HepG2 (cell line): ENCODE measurements around the gene TTN. TPM values are rescaled to one million over a fixed set of nuclear protein-coding genes. Genes with fewer than 3 reads are reported as not detected.
A peak's percentile ranks its signal among the peaks of the same experiment; 100 is the strongest.

Experiments used
- ATAC-seq: fragments of 200-7000 bp; cut with Tn5 transposase; 3 replicates; pipeline ENCODE4 v1.9.1; 2020; ENCODE audit warnings: mild to moderate bottlenecking, moderate library complexity
- BruUV-seq: library from RNA; stranded (reverse); fragments of 400-500 nt; replicated peaks from 2 replicates; lab custom pipeline; 2021; lab: Mats Ljungman, UMichigan
- CTCF ChIA-PET: fragments of 300-600 bp; formaldehyde crosslinking; extraction: SDS; loops from one replicate; lab custom pipeline; 2021; ENCODE audit warnings: low total read pairs, inconsistent platforms, low intra/inter-chr PET ratio; lab: Yijun Ruan, JAX
- POLR2A ChIA-PET: fragments of 350-600 bp; sonication (Branson Sonifier 250); formaldehyde crosslinking; loops from one replicate; lab custom pipeline; 2020; ENCODE audit warnings: antibody characterized with exemption, inconsistent platforms; lab: Yijun Ruan, JAX
- DNase-seq: peaks from one replicate; pipeline ENCODE4 v3.0.0-alpha.2; 2015; ENCODE audit warnings: low spot score
- FAIRE-seq: peaks from 3 replicates; lab custom pipeline; 2011; peaks lifted over from hg19 to GRCh38; lab: Jason Lieb, UNC
- H2AFZ ChIP-seq: one replicate; pipeline ENCODE4 v1.6.1; 2011; ENCODE audit warnings: low read length, inconsistent platforms
- H3K27ac ChIP-seq: fragments of 300-600 bp; 3 replicates; pipeline ENCODE4 v1.8.0; 2011; ENCODE audit warnings: mixed run types, mild to moderate bottlenecking, mixed read lengths, low read length, inconsistent platforms; ENCODE audit not compliant: insufficient read depth; ENCODE audit errors: extremely low read length
- H3K27me3 ChIP-seq, 2 experiments: fragments of 200-600 bp in 1 of 2; 2 replicates in 1 of 2; 3 replicates in 1 of 2; pipeline versions ENCODE4 v1.6.0 to v1.8.0; 2011; ENCODE audit warnings: low read length in 2 of 2, mild to moderate bottlenecking in 2 of 2, moderate library complexity in 2 of 2, inconsistent platforms in 1 of 2; ENCODE audit not compliant: insufficient read depth in 2 of 2, control insufficient read depth in 1 of 2
- H3K36me3 ChIP-seq, 2 experiments: fragments of 200-600 bp in 1 of 2; replicated peaks in 1 of 2; 2 replicates in 1 of 2; 3 replicates in 1 of 2; pipeline versions ENCODE4 v1.5.1 to v1.8.0; 2011; ENCODE audit warnings: low read length in 2 of 2, inconsistent platforms in 1 of 2; ENCODE audit not compliant: insufficient read depth in 2 of 2, control insufficient read depth in 1 of 2
- H3K4me1 ChIP-seq: 2 replicates; pipeline ENCODE4 v1.5.1; 2012; ENCODE audit warnings: low read length, inconsistent platforms; ENCODE audit not compliant: insufficient read depth
- H3K4me2 ChIP-seq: 2 replicates; pipeline ENCODE4 v1.6.0; 2011; ENCODE audit warnings: low read depth, low read length, inconsistent platforms
- H3K4me3 ChIP-seq, 3 experiments: fragments of 200-600 bp in 1 of 3; sonication (generic), shearing (Covaris generic) in 1 of 3; replicated peaks in 1 of 3; 2 replicates each; pipeline ENCODE4 v1.5.1; 2011 to 2016; ENCODE audit warnings: low read length in 3 of 3, inconsistent platforms in 2 of 3, low read depth in 2 of 3, mild to moderate bottlenecking in 2 of 3, control low read depth in 1 of 3, mixed read lengths in 1 of 3; ENCODE audit not compliant: insufficient read depth in 1 of 3
- H3K79me2 ChIP-seq: one replicate; pipeline ENCODE4 v1.6.1; 2011; ENCODE audit warnings: low read length, inconsistent platforms; ENCODE audit not compliant: insufficient read depth
- H3K9ac ChIP-seq: 2 replicates; pipeline ENCODE4 v1.6.0; 2011; ENCODE audit warnings: mild to moderate bottlenecking, low read depth, low read length, inconsistent platforms; ENCODE audit not compliant: insufficient read depth
- H3K9me3 ChIP-seq: 2 replicates; pipeline ENCODE4 v1.5.1; 2012; ENCODE audit warnings: mild to moderate bottlenecking, low read length
- H4K20me1 ChIP-seq: 2 replicates; pipeline ENCODE4 v1.6.0; 2011; ENCODE audit warnings: inconsistent platforms, mild to moderate bottlenecking, low read length, moderate library complexity; ENCODE audit not compliant: insufficient read depth
- BRCA1 ChIP-seq: sonication (generic); formaldehyde crosslinking; IDR thresholded peaks from 2 replicates; pipeline ENCODE4 v1.4.0; 2020; ENCODE audit warnings: missing genetic modification reagents
- TARDBP ChIP-seq: sonication (generic); formaldehyde crosslinking; IDR thresholded peaks from 2 replicates; pipeline ENCODE4 v1.8.0; 2022; ENCODE audit warnings: mild to moderate bottlenecking, missing genetic modification reagents
- ZNF556 ChIP-seq: sonication (generic); formaldehyde crosslinking; IDR thresholded peaks from 2 replicates; pipeline ENCODE4 v1.4.0; 2020; ENCODE audit warnings: mild to moderate bottlenecking, missing genetic modification reagents, borderline replicate concordance
- WGBS: methylation state at CpG from one replicate; pipeline ENCODE4 v1.1.6; 2017; ENCODE audit warnings: low lambda C conversion rate; 5-methylcytosine and 5-hydroxymethylcytosine counted together
- in situ Hi-C: cut with HindIII; loops from 2 replicates; pipeline ENCODE4 v1.10.0; 2017; ENCODE audit warnings: low pct_unique_long_range_greater_than_20kb; ENCODE audit not compliant: extremely low pct_ligation_motif_present
- intact Hi-C: fragments of 100-400 bp; cut with micrococcal nuclease; formaldehyde crosslinking; loops from one replicate; pipeline ENCODE4 v1.10.0; 2022; ENCODE audit not compliant: unreplicated experiment
- polyA plus RNA-seq, 8 experiments: library from polyadenylated mRNA; depleted of rRNA in 3 of 8; stranded (reverse) in 7 of 8; unstranded in 1 of 8; fragments of >200 nt; fragmentation: Illumina TruSeq in 4 of 8; extraction: Trizol in 4 of 8; gene quantifications; 2 replicates each; pipeline versions ENCODE4 v1.2.1 to v1.2.3, GENCODE V29; 2011 to 2016; ENCODE audit warnings: low read depth in 4 of 8, missing spikeins in 1 of 8, mixed read lengths in 1 of 8; ENCODE audit not compliant: insufficient read depth in 1 of 8
- total RNA-seq, 5 experiments: library from RNA; depleted of rRNA; stranded (reverse); fragments of >200 nt; fragmentation: Illumina TruSeq; extraction: Trizol; gene quantifications; 2 replicates each; pipeline ENCODE4 v1.2.3, GENCODE V29; 2016; ENCODE audit warnings: low read depth in 1 of 5
- TF ChIP-seq, protein P1 (sequence below): sonication (generic); formaldehyde crosslinking; IDR thresholded peaks from 2 replicates; pipeline ENCODE4 v1.5.0; 2020; ENCODE audit warnings: missing genetic modification reagents
- TF ChIP-seq, protein P2 (sequence below): sonication (generic); formaldehyde crosslinking; IDR thresholded peaks from 2 replicates; pipeline ENCODE4 v1.4.0; 2020; ENCODE audit warnings: missing genetic modification reagents
- TF ChIP-seq, protein P3 (sequence below), 2 experiments: fragments of 450-650 bp in 1 of 2; sonication (generic) in 1 of 2; formaldehyde crosslinking in 1 of 2; IDR thresholded peaks; 2 replicates each; pipeline versions ENCODE4 v1.6.1 to v1.8.0; 2016 to 2022; ENCODE audit warnings: antibody characterized with exemption in 1 of 2, mild to moderate bottlenecking in 1 of 2, missing genetic modification reagents in 1 of 2
- TF ChIP-seq, protein P4 (sequence below): IDR thresholded peaks from 2 replicates; pipeline ENCODE4 v1.6.1; 2018; ENCODE audit warnings: missing genetic modification reagents, mild to moderate bottlenecking, missing compliant biosample characterization

TTN gene
- total and polyA plus RNA-seq, 2 of the 13 experiments (the other 11 are each of a cell fraction or from before 2014, with no cell fraction given): under 0.01 TPM

DNA sequence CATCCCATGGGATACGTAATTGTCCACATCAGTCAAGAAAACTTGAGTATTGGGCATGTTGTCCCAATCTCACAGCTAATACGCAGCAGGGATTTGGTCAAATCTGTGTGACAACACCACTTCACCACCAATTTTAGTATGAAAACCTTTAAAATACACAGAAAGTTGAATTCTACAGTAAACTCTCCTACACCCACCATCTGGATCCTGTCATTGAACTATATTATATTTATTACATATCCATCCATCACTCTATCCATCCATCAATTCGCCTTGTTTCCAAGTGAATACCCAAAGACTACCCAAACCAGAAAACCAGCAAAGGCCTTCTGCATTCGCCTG is 328.0 kb downstream of the TTN start:
- ATAC-seq (no peak), DNase-seq (no peak), FAIRE-seq (no peak)
- ChIA-PET POLR2A (interaction anchor here (1.1 to 4.6 kb wide), 5 partner anchors 10 to 65 kb away, joined by 5 to 74 read pairs (median 9); partner anchors contain the start of genes PJVK and PRKRA), CTCF (interaction anchor here (1.2 kb wide), 1 partner anchor 28 kb away, joined by 4 read pairs; the partner anchor contains the start of gene PJVK)
- in situ Hi-C loops: no loop called here
- H3K79me2 ChIP-seq: peaks cover 56% of the 10 kb centered on the region
- peak overlapping the region; percentile 80 to 91 (median 82) for H3K4me3 ChIP-seq
- H4K20me1 ChIP-seq: peaks cover 9% of the 10 kb centered on the region; the same call in 1 of the 2 replicates
- 11% methylated on average over 4 of the region's 4 CpGs for WGBS
- H2AFZ ChIP-seq: peak overlapping the region; percentile 25
- peak overlapping the region; percentile 86 for H3K9ac ChIP-seq
- no peaks in the 10 kb centered on the region for H3K9me3 ChIP-seq
- H3K4me2 ChIP-seq: peak overlapping the region; percentile 91
- no TSS peak for BruUV-seq
- peak overlapping the region; percentile 89 for H3K27ac ChIP-seq
- no peaks in the 10 kb centered on the region for H3K36me3 ChIP-seq
- intact Hi-C loops: no loop called here
- peaks cover 51% of the 10 kb centered on the region for H3K4me1 ChIP-seq
- H3K27me3 ChIP-seq: no peaks in the 10 kb centered on the region; a peak in 1 of 5 replicates
- TF ChIP-seq ZNF556 (CRISPR knock-in tag) (no peak), TARDBP (CRISPR knock-in tag) (no peak), BRCA1 (CRISPR knock-in tag) (no peak)
- TF ChIP-seq, protein P1, sequence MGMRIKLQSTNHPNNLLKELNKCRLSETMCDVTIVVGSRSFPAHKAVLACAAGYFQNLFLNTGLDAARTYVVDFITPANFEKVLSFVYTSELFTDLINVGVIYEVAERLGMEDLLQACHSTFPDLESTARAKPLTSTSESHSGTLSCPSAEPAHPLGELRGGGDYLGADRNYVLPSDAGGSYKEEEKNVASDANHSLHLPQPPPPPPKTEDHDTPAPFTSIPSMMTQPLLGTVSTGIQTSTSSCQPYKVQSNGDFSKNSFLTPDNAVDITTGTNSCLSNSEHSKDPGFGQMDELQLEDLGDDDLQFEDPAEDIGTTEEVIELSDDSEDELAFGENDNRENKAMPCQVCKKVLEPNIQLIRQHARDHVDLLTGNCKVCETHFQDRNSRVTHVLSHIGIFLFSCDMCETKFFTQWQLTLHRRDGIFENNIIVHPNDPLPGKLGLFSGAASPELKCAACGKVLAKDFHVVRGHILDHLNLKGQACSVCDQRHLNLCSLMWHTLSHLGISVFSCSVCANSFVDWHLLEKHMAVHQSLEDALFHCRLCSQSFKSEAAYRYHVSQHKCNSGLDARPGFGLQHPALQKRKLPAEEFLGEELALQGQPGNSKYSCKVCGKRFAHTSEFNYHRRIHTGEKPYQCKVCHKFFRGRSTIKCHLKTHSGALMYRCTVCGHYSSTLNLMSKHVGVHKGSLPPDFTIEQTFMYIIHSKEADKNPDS: 0 out of 2 replicates have a peak, but pooled peaks have one; percentile 4
- TF ChIP-seq, protein P2, sequence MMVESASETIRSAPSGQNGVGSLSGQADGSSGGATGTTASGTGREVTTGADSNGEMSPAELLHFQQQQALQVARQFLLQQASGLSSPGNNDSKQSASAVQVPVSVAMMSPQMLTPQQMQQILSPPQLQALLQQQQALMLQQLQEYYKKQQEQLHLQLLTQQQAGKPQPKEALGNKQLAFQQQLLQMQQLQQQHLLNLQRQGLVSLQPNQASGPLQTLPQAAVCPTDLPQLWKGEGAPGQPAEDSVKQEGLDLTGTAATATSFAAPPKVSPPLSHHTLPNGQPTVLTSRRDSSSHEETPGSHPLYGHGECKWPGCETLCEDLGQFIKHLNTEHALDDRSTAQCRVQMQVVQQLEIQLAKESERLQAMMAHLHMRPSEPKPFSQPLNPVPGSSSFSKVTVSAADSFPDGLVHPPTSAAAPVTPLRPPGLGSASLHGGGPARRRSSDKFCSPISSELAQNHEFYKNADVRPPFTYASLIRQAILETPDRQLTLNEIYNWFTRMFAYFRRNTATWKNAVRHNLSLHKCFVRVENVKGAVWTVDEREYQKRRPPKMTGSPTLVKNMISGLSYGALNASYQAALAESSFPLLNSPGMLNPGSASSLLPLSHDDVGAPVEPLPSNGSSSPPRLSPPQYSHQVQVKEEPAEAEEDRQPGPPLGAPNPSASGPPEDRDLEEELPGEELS (CRISPR knock-in tag): no peak
- TF ChIP-seq, protein P3, sequence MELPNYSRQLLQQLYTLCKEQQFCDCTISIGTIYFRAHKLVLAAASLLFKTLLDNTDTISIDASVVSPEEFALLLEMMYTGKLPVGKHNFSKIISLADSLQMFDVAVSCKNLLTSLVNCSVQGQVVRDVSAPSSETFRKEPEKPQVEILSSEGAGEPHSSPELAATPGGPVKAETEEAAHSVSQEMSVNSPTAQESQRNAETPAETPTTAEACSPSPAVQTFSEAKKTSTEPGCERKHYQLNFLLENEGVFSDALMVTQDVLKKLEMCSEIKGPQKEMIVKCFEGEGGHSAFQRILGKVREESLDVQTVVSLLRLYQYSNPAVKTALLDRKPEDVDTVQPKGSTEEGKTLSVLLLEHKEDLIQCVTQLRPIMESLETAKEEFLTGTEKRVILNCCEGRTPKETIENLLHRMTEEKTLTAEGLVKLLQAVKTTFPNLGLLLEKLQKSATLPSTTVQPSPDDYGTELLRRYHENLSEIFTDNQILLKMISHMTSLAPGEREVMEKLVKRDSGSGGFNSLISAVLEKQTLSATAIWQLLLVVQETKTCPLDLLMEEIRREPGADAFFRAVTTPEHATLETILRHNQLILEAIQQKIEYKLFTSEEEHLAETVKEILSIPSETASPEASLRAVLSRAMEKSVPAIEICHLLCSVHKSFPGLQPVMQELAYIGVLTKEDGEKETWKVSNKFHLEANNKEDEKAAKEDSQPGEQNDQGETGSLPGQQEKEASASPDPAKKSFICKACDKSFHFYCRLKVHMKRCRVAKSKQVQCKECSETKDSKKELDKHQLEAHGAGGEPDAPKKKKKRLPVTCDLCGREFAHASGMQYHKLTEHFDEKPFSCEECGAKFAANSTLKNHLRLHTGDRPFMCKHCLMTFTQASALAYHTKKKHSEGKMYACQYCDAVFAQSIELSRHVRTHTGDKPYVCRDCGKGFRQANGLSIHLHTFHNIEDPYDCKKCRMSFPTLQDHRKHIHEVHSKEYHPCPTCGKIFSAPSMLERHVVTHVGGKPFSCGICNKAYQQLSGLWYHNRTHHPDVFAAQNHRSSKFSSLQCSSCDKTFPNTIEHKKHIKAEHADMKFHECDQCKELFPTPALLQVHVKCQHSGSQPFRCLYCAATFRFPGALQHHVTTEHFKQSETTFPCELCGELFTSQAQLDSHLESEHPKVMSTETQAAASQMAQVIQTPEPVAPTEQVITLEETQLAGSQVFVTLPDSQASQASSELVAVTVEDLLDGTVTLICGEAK (IDR thresholded peaks at IDR 0.05): no peak
- TF ChIP-seq, protein P3 (CRISPR knock-in tag; IDR thresholded peaks at IDR 0.05): no peak
- TF ChIP-seq, protein P4, sequence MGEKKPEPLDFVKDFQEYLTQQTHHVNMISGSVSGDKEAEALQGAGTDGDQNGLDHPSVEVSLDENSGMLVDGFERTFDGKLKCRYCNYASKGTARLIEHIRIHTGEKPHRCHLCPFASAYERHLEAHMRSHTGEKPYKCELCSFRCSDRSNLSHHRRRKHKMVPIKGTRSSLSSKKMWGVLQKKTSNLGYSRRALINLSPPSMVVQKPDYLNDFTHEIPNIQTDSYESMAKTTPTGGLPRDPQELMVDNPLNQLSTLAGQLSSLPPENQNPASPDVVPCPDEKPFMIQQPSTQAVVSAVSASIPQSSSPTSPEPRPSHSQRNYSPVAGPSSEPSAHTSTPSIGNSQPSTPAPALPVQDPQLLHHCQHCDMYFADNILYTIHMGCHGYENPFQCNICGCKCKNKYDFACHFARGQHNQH: no peak
